Fibroblast of pulmonary artery (primary cell): ENCODE data around the gene CCR5AS.
A peak's percentile ranks its signal among the peaks of the same experiment; 100 is the strongest.

Experiments used
- DNase-seq: peaks from one replicate; pipeline ENCODE4 v3.0.0-alpha.2; 2010; ENCODE audit warnings: low read depth
- H3K4me3 ChIP-seq: replicated peaks from 2 replicates; pipeline ENCODE4 v1.5.1; 2011; ENCODE audit warnings: low read depth, mild to moderate bottlenecking, control low read depth, low read length, moderate library complexity
- CTCF ChIP-seq: IDR thresholded peaks from 2 replicates; pipeline ENCODE4 v1.5.1; 2011; ENCODE audit warnings: mild to moderate bottlenecking, control low read depth, low read length, inconsistent platforms; ENCODE audit errors: missing control alignments

CCR5AS gene

DNA sequence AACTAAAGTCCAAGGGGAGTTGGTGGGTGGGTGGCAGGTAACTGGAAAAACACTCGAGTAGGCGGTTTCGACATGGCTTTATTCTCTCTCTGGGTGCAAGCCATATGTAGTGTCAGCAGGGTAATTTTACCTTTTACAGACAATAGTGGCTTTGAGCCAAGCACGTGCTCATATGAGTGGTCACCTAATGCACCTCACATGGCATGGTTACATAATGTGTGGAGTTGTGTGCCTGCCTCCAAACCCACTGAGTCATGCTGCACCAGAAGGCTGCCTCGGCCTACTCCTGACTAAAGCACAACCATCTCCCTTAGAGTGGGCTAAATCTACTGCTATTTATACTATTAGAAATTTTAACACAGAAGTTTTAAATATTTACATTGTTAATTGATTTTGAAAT is 16.7 kb upstream of the CCR5AS start:
- peak; percentile 42 for DNase-seq
- TF ChIP-seq CTCF = no peak
- no peak overlapping the region for H3K4me3 ChIP-seq

DNA sequence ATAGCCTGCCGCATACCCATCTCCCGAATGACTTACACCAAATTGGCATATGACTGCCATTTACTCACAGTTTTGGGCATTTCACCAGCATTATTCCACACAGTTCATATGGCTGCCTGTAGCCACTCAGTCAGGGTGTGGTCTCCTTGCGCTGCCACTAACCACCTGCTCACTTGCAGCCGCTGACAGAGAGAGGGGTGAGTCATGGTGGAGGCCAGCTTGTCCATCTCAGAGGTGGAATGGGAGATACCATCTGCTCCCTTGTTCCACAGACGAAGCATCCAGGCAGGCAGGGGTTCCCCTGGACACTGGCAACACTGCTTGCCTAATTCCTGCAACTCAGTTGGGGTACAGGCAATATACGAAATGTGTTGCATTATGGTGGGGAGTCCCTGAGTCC is 15.8 kb upstream of the CCR5AS start:
- no peak for TF ChIP-seq CTCF
- no peak overlapping the region for H3K4me3 ChIP-seq
- DNase-seq = peak; percentile 13

- no peak overlapping the region for H3K4me3 ChIP-seq
- TF ChIP-seq CTCF = no peak
- no peak for DNase-seq
Observed at GRCh38 chr3:46420931-46421330, 14.1 kb upstream of the CCR5AS start.

- TF ChIP-seq CTCF = no peak
- DNase-seq = no peak
- H3K4me3 ChIP-seq = no peak overlapping the region
Observed at GRCh38 chr3:46419816-46420215, 12.9 kb upstream of the CCR5AS start.

- TF ChIP-seq CTCF = no peak
- no peak overlapping the region for H3K4me3 ChIP-seq
- DNase-seq = no peak
Observed at GRCh38 chr3:46417841-46418611, 11.2 kb upstream of the CCR5AS start.

GRCh38 chr3:46416811-46417510 is 10.1 kb upstream of the CCR5AS start:
- H3K4me3 ChIP-seq = no peak overlapping the region
- TF ChIP-seq CTCF = no peak
- DNase-seq = no peak
